ENCODE data around the gene DYNC1I2. TPM values are rescaled to one million over a fixed set of nuclear protein-coding genes. Genes with fewer than 3 reads are reported as not detected.

Gene DYNC1I2
- total and polyA plus RNA-seq, 2 experiments from 2014 or later, result 79.4 to 102 TPM

- no peaks in the 10 kb centered on the region for H3K9me2 ChIP-seq (ENCODE audit: insufficient read depth)
- H4K20me1 ChIP-seq (replicated peaks; ENCODE audit: insufficient read depth), result no peaks in the 10 kb centered on the region
- no peaks in the 10 kb centered on the region for H3K4me1 ChIP-seq (ENCODE audit: insufficient read depth)
- H3F3A ChIP-seq (replicated peaks; ENCODE audit: low read depth), result no peaks in the 10 kb centered on the region
- H3K27ac Mint-ChIP-seq, result no peak overlapping the region
- peaks cover 8% of the 10 kb centered on the region for H3K4me1 Mint-ChIP-seq
- peaks cover 30% of the 10 kb centered on the region for H3K36me3 Mint-ChIP-seq (ENCODE audit: low read depth)
- no peak overlapping the region for H3K4me3 Mint-ChIP-seq
- no peaks in the 10 kb centered on the region for H3K27me3 ChIP-seq (ENCODE audit: insufficient read depth)
- no peak overlapping the region for H3K4me2 ChIP-seq
- no peak for ATAC-seq
- no peak overlapping the region for H2AFZ ChIP-seq
- no peaks in the 10 kb centered on the region for H3K79me2 ChIP-seq (replicated peaks; ENCODE audit: insufficient read depth)
- no peak overlapping the region for H3K27ac ChIP-seq (ENCODE audit: low read depth)
- no peak for DNase-seq (ENCODE audit: low spot score)
- TF ChIP-seq JUNB (IDR thresholded peaks at IDR 0.05; ENCODE audit: unreplicated experiment) (no peak), STAT1 (IDR thresholded peaks at IDR 0.05; ENCODE audit: unreplicated experiment) (no peak), REST (IDR thresholded peaks at IDR 0.05; ENCODE audit: unreplicated experiment) (no peak), EZH2phosphoT487 (IDR thresholded peaks at IDR 0.05; ENCODE audit: unreplicated experiment) (no peak), ZNF462 (CRISPR knock-in tag; IDR thresholded peaks at IDR 0.05) (no peak), NANOG (IDR thresholded peaks at IDR 0.05; ENCODE audit: borderline replicate concordance) (no peak), CTCF (conservative IDR thresholded peaks at IDR 0.05; ENCODE audit: low read depth in 2 of 2) (no peak), EZH2 (IDR thresholded peaks at IDR 0.05; ENCODE audit: low read depth, unreplicated experiment) (no peak), ZNF114 (CRISPR knock-in tag; IDR thresholded peaks at IDR 0.05) (no peak), ETS1 (IDR thresholded peaks at IDR 0.05) (no peak), CREB1 (CRISPR knock-in tag; IDR thresholded peaks at IDR 0.05; ENCODE audit: low read depth) (no peak)
- H3K36me3 ChIP-seq (ENCODE audit: insufficient read depth), result peaks cover 32% of the 10 kb centered on the region; the same call in 1 of the 2 replicates
- no peaks in the 10 kb centered on the region for H3K27me3 Mint-ChIP-seq (ENCODE audit: insufficient read depth, low read depth, poor library complexity)
- H3K9me3 Mint-ChIP-seq, result no peaks in the 10 kb centered on the region
- no peak overlapping the region for H3K4me3 ChIP-seq
Observed at GRCh38 chr2:171726847-171727450, 39.7 kb downstream of the DYNC1I2 start.

Data from GM23338 (cell line).